ENCODE data around the gene RPH3AL.
"Not testable (repeated sequence)": the region's sequence is repeated elsewhere in the genome, so short reads cannot be mapped to it uniquely, and the experiment has no call there.

Gene RPH3AL

DNA sequence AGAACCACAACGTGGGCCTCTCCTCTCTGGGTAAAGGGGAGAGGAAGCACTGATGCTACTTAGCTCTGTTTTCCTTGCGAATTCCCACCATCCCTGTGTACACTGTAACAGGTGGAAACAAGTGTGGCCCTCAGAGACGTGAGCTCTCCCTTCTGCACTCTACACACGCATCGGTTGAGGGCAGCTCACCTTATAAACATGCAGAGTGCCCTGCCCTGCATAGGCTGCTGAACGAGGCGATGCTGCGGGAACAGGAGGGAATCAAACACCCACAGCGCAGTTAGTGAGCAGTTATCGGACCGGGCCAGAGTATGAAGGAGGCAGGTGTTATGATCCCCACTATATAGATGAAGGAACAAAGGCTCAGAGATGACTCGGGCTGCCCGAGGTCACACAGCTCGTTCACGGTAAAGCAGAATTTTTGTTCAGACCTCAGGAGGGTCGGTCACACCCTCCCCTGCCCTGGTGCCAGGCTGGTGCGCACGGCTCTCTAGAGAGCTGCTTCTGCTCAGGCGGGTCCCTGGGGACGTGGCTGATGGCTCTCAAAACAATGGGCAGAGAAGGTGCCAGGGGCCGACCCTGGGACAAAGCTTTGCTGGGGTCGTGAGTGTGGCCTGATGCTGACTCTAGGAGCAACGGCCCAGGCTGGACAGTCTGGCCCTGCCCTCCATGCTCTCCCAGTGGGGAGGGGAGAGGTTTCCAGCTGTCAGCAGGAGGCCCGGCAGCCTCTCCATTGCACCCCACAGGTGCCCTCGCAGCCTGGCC is 68.5 kb downstream of the RPH3AL start:
- in situ Hi-C loops (cut with MboI; ENCODE audit: low sequenced_read_pairs) = no loop called here

DNA sequence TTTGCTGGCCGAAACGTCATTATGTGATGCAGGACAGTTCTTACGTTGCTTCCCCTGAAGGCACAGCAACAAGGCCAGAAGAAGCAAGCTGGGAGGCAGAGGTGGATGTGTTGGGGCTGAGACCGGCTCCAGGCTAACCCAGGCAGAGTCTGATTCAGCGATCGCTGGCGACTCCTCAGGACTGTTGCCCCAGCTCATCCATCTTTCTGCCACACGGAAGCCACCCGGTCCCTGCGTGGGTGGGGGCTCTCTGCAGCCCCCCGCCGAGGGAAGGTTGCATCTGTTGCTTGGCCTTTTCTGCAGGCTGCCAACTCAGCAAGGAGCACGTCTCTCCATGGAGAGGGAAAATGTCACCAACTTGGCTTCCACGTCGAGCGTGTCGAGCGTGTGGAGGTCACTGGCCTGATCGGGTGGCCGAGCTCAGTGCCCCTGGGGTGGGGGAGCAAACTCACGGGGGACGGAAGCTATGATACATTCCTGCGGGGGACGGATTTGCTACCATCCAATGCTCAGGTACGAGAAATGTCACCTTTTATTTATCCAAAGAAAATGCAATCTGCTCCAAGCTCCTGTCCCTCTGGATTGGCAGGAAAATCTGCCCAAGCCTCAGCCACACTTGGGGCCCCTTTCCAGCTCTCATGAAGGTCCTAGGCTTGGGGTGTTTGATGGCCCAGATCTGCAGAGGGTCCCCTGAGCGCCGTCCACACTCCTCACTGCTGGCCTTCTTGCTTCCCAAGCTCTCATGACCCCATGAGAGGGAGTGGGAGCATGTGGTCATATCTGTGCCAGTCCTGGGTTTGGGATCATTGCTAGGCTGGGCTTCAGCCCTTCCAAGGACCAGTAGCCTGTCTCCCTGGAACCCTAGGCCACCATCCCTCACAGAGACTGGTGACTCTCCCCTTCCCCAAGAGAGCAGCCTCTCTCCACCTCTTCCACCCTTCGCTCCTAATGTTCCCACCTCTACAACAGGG is 69.4 kb downstream of the RPH3AL start:
- in situ Hi-C loops (cut with MboI; ENCODE audit: low sequenced_read_pairs) = no loop called here

DNA sequence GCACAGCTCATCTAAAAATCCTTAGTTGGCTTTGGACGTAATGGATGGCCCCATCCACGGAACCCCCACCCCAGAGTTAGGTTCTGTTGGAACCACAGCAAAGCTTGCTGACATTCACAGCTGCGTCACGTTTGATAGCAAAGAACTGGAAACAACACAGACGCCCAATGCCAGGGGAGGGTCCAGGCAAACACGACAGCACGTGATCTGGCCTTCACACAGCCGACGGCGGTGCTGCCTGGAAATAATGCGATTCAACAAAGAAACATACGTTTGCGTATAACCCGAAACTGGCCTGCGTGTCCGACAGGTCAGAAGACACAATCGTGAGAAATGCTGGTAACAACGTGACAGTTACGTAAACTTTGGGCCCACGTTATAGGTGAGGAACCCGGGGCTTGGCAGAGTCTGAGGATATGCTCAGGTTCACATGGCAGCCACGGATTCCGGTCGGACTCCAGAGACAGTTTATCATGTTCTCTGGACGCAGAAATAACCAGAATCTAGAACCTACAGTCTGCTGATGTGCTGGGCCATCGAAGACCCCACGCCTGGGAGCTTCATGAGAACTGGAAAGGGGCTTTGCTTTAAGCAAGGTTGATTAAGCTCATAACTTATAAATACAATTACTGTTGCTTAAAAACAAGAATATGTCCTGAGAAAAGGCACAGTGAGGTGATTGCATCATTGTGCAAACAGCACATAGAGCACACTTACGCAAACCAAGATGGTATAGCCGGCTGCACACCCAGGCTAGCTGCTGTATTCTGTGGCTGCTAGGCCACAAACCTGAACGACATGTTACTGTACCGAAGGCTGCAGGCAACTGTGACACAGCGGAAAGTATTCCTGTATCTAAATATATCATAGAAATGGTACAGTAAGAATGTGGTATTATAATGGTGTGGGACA is 70.4 kb downstream of the RPH3AL start:
- in situ Hi-C loops (cut with MboI; ENCODE audit: low sequenced_read_pairs) = no loop called here

DNA sequence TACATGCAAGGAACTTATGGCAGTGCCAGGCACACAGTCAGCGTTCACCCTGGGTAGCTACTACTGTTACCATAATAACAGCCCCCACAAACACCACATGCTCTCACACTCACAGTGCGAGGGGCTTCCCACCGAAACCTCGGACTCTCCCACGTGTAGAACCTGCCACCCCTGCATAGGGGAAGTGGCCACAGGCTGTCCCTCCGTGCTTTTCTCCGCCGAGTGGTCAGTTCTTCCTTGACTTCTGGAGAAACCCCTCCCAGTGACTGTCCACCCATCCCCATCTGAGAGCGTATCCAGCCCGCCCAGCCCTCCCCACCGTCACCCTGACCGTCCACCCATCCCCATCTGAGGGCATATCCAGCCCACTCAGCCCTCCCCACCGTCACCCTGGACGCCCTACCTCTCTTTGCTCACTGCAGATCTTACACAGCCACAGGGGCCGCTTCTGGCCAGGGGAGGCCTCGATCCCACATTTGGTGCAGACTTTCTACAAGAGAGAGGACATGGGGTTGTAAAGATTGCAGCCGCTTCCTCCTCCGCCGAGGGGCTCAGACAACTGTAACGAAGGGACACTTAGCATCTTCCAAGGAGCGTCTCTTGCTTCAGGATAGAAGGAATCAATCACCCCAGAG is 71.1 kb downstream of the RPH3AL start:
- in situ Hi-C loops (cut with MboI; ENCODE audit: low sequenced_read_pairs) = no loop called here

DNA sequence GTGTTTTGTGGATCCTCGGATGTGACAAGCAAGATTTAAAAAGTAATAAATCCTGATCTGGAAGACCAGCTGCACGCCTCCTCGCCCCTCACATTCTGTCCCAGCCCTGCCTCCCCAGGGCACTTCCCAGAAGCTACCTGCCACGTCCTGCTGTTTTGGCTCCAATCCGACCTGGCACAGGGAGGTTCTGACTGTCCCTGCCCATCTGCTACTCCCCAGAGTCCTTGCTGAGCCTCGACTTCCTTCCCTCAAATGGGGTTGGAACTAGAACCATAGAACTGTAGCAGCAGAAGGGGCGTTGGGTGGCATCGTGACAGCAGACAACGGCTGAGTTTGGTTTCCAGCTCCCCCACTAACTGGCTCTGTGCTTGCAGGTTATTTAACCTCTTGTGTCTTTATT is 71.7 kb downstream of the RPH3AL start:
- in situ Hi-C loops (cut with MboI; ENCODE audit: low sequenced_read_pairs) = no loop called here

DNA sequence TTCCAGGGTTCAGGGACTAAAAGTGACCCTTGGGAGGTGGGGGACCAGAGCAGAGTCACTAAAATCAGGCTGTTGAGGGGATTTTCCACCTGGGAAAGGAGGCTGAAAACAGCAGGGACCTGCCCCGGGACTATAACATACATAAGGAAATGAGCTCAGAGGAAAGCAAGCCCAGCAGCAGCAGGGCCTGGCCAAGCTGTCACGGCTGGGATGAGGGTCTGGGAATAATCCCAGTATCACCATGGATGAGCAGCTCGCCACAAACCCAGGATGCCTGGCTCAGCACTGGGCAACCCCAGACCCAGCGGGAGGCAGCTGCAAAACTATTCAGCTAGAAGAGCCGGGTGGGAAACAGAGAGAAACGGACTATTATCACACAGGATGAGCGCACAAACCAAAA is 72.4 kb downstream of the RPH3AL start:
- in situ Hi-C loops (cut with MboI; ENCODE audit: low sequenced_read_pairs) = no loop called here

DNA sequence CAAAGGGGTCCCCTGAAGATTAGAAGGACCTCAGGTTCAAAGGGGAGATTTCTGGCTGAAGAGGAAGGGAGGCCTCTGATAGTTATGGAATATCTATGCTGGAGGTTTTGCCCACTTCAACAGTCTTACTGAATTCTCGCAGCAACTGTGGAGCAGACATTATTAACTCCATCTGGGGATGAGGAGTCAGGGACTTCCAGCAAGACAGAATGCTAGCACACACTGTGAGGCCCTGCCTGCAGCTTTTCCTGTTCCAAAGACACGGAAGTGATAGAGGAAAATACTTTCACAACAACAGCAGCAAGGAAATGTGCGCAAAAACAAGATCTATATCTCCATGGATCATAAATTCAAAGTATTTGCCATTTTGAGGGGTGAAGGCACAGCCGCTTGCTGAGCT is 72.8 kb downstream of the RPH3AL start:
- in situ Hi-C loops (cut with MboI; ENCODE audit: low sequenced_read_pairs) = no loop called here

DNA sequence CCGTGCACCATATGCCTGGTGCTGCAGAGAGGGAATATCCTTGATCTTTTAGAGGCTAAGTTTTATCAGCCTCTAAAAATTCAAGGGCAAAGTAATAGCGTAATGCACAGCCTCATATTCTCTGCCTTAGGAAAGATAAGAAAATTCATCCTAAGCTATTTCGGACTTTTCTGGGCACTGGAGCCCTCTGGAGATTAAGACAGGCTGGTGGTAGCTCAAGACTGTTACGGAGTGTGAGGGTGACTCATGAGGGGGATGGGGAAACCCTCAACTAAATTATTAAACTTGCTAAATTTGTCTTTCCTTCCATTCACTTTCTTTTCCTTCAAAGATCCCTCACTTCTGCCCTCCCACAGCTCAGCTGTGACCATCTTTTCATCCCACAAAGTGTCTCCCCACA is 73.3 kb downstream of the RPH3AL start:
- in situ Hi-C loops (cut with MboI; ENCODE audit: low sequenced_read_pairs) = no loop called here

DNA sequence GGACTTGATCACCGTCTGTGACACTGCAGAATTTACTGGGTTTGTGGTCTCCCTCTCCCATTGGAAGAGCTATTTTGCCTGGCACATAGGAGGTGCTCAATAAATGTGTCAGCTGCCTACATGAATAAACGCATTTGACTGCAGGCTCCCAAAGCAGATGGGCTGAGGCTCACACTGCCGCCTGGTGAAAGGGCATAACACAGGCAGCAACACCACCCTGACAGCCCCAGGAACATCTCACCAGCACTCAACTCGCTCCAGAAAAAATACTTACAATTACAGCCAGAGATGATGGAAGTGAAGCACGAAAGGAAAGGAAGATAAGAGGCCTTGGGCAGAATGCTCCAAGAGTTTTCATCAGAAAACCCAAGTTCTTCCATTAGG is 73.9 kb downstream of the RPH3AL start:
- in situ Hi-C loops (cut with MboI; ENCODE audit: low sequenced_read_pairs) = no loop called here

DNA sequence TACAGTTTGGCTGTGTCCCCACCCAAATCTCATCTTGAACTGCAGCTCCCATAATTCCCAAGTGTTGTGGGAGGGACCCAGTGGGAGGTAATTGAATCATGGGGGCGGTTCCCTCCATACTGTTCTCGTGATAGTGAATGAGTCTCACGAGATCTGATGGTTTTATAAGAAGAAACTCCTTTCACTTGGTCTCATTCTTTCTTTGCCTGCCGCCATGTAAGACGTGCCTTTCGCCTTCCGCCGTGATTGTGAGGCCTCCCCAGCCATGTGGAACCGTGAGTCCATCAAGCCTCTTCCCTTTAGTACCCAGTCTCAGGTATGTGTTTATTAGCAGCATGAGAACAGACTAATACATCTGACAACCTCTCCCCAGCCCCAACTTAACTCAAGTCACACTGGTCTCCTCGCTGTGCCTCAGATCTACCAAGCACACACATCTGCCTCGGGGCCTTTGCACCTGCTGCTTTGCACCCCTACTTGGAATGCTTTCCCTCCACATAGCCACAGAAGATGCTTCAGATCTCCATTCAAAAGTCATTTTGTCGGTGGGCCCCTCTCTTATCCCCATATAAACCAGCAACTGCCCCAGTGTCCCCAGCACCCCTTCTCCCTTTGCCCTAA is 74.4 kb downstream of the RPH3AL start:
- in situ Hi-C loops (cut with MboI; ENCODE audit: low sequenced_read_pairs) = no loop called here

DNA sequence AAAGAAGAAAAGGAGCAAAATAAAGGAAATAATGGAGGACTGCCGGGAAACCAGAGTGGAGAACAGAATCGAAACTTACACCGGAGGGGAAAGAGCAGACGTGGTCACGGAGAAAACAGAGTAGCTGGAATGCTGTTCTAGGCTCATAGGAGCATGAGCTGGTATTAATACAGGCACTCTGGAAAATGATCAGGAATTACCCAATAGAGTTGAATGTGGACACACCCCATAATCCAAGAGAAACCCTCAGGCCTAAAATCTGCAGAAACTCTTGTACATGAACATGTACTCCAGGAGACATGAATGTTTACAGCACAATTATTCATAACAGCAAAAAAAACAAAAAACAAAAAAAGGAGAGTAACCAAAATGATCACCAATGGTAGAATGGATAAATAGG is 77.7 kb downstream of the RPH3AL start:
- in situ Hi-C loops (cut with MboI; ENCODE audit: low sequenced_read_pairs) = no loop called here

DNA sequence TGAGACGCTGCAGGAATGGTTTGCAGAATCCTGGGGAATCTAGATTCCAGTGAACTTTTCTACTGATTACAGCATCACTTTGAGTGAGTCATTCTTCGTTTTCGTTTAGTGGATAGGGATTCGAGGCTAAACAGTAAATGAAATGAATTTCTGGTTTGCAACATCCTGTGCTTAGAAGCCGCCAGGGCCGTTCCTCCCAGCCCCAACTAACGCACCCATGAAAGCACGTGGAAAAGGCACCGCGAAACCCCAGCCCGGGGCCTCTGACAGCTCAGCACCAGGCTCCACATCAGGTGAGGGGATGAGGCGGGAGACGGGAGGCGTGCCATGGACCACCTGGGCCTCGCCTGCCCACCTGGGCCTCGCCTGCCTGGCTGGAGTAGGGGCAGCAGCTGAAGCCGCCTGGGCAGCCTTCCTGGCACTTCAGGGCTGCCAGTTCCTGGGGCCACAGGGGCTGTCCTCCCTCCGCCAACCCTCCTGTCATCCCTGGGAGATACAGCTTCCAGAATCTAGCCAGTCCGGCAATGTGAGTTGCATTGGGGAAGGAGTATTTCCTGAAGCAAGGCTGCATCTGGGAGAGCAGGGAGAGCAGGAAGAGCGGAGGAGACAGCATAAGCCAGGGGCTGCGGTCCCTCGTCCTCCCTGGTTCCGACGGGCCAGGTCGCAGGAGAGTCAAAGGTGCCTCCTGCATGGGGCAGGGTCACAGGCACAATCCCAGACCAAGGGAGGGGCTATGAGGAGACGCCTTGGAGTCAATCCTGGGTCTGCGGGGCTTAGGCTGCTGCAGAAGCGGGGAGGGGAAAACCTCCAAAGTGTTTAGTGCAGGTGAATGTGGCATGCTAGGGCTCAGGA is 78.4 kb downstream of the RPH3AL start:
- in situ Hi-C loops (cut with MboI; ENCODE audit: low sequenced_read_pairs) = no loop called here

DNA sequence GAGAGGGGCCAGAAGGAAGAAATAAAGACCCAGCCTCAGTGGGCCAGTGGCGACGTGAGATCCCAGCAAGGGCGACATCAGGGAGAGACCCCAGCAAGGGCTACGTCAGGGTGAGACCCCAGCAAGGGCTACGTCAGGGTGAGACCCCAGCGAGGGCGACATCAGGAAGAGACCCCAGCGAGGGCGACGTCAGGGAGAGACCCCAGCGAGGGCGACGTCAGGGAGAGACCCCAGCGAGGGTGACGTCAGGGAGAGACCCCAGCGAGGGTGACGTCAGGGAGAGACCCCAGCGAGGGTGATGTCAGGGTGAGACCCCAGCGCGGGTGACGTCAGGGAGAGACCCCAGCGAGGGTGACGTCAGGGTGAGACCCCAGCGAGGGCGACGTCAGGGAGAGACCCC is 79.8 kb downstream of the RPH3AL start:
- in situ Hi-C loops (cut with MboI; ENCODE audit: low sequenced_read_pairs) = not testable (repeated sequence)

DNA sequence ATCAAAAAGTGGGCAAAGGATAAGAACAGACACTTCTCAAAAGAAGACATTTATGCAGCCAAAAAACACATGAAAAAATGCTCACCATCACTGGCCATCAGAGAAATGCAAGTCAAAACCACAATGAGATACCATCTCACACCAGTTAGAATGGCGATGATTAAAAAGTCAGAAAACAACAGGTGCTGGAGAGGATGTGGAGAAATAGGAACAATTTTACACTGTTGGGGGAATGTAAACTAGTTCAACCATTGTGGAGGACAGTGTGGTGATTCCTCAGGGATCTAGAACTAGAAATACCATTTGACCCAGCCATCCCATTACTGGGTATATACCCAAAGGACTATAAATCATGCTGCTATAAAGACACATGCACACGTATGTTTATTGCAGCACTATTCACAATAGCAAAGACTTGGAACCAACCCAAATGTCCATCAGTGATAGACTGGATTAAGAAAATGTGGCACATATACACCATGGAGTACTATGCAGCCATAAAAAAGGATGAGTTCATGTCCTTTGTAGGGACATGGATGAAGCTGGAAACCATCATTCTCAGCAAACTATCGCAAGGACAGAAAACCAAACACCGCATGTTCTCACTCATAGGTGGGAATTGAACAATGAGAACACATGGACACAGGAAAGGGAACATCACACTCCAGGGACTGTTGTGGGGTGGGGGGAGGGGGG is 80.5 kb downstream of the RPH3AL start:
- in situ Hi-C loops (cut with MboI; ENCODE audit: low sequenced_read_pairs) = not testable (repeated sequence)

DNA sequence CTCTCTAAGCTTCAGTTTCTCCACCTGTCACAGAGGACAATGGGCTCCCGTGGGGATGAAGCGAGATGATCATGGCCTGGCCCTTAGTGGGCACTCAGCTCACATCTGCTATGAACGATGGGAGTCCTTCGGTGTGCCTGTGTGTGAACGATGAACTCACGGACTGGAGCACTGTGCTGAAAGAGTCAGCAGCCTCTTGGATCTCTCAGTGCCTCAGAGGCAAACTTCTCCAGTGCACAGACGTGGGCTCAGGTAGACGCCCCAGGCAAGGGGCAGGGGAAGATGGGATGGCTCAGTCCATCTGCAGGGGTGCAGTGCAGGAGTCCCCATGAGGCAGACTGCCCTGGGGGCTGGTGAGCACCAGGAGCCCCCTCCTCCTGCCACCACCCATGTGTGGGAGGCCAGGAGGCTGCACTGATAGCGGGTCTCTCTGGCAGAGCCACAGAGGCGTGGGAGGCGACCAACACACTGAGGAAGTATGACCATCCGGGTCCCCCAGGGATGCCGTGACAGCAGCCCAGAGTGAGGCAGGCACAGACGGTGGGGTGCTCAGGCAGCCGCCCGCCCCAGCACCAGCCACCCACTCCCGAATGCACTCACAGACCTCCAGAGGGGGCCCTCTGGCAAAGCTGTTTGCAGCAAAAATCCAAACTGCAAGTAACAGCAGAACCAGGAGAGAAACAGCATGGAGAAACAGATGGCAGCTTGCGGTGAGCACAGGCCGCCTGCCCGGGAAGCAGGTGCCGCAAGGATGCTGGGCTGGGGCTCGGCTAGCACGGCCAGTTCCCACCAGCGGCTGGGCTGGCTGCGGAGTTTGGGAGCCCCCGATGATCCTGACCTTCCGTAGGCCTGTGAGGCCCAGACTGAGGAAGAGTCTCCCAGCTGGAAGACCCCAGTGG is 82.7 kb downstream of the RPH3AL start:
- in situ Hi-C loops (cut with MboI; ENCODE audit: low sequenced_read_pairs) = no loop called here

DNA sequence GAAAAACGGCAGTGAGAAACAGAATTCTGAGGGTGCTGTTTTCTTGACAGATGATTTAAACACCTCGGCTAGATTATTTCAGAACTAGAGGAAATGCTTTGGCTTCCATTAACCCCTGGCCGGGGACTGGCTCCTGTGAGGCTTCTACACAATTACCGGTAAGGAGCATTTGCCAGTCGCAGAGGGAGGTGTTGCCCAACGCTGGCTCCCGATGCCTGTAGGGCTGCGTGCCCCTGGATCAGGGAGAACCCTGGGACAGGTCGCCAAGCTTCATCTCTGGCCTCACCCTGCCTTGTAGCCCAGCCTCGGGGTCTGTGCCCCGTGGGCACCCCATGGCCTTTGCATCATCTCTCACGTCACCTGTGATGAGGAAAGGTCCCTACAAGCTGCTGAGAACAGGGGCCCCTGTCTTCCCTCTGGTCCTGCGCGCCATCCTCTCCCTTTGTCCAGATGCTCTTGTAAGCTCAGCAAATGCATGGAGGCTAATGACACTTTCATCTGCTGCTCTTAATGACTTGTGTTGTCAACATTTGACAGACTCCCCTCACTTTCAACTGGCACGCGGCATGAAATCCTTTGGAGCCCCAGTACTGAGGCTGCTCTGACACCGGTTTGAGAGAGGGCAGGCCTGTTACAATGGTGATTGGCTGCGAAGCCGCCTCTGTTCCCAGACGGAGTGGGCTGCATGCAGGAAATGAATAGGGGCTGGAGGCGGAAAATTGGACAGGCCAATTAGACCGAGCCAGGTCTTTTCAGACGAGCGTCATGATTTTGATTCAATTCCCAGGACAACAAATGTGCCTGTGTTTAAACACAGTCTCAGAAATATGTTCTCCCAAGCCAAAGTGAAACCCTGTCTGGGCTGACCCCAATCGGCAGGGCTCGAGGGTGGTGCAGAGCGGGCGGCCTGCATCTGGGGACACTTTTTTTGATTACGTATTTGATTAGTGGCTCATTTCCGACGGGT is 85.6 kb downstream of the RPH3AL start:
- in situ Hi-C loops (cut with MboI; ENCODE audit: low sequenced_read_pairs) = no loop called here
